Activated naive CD4-positive, alpha-beta T cell treated with Interleukin-2 at 50 U/mL for 16 hours (primary cell): ENCODE data around the gene CCDC142.

Source experiments
- DNase-seq: peaks from one replicate; pipeline ENCODE4 v3.0.0-alpha.2; 2020

Gene CCDC142

DNA sequence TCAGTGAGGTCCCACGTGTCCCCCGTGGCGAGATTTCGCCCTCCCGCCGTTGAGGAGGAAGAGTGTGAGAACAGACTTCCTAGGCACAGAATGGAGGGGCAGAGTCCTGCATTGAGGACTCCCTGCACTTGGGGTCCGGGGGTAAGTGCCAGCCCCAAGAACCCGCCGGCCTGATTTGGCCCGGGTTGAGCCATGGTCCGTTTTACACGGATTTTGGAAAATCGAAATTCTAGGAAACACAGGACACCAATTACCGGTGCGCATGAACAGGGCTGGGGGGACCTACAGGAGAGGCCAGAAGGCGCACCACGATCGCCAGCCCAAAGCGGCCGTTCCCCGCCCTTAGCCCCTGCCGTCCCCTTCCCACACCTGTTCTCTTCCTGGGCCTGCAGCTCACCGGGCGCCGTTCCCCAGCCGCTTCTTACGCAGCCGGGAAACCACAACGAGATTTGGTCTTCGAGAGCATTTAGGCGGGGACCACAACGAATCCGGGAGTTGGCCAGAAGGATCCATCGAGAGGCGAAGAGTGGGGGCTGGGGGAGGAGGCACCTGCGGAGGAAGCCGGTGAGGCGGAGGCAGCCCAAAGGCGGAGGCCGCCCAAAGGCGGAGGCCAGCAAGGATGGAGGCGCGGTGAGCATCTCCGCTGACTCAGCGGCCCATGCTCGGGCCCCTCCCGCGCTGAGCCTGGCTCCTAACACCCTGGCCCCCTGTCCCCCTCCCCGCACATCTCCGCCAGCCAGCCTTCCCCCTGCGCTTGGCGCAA is 31.0 kb upstream of the CCDC142 start:
- peak; percentile 36 for DNase-seq

DNA sequence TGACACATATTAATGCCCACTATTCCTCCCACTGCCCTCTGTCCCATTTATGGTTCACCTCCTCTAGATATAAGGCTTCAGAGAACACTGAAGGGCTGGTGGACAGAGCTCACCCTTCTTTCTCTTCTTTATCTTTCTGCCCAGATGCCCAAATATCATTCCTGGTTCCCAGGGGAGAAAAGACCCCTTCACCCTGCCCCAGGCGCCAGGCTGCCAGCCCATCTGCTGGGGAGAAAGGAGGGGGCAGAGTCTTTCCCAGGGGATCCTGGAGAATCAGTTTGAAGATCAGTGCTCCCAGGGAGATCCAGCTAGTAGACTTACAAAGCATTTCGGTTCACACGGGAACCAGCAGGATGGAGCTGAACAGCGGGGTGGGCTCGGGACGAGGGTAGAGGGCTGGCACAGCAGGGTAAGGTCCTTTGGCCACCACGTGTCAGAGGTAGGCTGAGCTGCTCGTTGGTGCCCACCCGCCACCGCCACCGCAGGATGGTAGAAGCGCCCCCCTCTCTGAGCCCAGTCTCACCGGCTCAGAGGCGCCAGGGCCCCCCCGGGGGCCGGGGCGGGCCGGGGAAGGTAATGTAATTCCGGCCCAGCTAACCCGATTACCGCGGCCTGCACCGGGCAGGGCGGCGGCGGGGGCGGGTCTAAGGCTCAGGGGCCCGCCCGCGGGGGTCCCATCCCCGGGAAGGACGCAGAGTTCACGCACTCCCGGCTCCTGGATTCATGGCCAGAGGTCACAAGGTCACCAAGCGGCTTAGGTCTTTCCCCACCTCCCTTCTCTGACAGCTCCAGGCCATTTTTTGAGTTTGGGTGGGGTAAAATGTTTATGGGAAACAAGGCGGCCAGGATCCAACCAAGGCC is 30.2 kb upstream of the CCDC142 start:
- DNase-seq = no peak

DNA sequence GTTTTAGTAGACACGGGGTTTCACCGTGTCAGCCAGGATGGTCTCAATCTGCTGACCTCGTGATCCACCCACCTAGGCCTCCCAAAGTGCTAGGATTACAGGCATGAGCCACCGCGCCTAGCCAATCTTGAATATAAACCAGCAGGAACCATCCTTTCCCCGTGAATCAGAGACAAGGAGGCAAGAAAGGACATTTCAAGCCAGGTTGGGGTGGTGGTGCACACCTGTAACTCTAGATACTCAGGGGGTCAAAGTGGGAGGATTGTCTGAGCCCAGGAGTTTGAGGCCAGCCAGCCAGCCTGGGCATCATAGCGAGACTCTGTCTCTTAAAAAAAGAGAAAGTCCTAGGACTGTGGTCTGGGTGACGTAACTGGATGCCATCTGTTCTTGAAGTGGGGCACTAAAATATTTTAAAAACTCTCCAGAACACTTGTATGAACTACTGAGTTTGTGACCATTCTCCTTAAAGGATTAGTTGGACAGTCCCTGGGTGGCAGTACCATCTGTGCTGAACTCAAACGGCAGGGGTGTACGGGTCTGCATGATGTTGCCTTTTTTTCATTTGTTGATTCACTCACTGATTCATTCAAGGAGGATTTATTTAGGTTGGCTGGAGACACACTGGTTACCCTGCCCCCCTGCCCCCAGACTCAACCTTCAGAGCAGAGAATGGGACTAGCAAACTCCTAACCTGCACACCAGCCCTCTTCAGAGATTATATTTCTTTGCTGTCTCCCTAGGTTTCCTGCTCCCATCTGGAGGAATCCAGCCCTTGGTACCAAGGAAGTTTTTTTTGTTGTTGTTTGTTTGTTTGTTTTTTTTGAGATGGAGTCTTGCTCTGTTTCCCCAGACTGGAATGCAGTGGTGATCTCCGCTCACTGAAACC is 28.5 kb upstream of the CCDC142 start:
- DNase-seq = no peak

DNA sequence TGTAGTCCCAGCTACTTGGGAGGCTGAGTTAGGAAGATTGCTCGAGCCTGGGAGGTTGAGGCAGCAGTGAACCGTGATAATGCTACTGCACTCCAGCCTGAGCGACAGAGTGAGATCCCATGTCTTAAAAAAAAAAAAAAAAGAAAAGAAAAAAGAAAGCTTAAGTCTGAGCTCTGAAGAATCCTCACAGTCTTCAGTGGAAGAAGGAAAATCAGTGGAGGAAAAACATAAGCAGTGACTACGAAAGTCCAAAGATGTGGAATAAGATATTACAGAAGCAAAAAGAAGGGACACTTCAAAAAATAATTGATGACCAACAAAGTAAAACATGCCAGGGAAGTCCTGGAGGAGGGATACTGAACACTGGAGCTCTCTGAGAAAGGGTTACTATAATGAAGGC is 27.5 kb upstream of the CCDC142 start:
- DNase-seq = no peak

DNA sequence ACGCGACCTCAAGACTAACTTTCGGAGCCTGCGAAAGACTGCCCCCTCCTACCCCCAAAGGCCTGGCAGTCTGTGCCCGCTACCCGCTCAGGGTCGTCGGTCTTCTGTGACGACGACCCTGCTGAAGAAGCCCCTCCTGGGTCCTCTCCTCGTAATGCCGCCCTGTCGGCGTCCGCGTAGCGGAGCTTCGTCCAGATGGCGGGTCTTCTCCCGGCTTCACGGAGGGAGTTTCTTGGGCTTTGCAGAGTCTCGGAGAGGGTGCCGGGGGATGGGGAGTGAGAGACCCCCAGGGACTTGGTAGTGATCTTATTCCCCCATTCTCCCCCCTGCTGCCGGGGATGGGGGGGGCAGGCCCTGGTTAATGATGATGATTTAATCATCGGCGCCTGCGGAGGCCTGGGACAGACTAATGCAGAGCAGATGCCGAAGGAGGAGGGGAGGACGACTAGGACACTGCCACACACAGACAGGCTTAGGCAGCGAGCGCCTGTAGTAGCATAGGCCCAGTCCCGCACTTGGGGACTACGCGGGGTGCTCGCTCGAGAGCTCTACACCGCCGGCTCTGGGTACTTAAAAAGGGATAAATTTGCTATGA is 25.2 kb upstream of the CCDC142 start:
- peak; percentile 18 for DNase-seq

DNA sequence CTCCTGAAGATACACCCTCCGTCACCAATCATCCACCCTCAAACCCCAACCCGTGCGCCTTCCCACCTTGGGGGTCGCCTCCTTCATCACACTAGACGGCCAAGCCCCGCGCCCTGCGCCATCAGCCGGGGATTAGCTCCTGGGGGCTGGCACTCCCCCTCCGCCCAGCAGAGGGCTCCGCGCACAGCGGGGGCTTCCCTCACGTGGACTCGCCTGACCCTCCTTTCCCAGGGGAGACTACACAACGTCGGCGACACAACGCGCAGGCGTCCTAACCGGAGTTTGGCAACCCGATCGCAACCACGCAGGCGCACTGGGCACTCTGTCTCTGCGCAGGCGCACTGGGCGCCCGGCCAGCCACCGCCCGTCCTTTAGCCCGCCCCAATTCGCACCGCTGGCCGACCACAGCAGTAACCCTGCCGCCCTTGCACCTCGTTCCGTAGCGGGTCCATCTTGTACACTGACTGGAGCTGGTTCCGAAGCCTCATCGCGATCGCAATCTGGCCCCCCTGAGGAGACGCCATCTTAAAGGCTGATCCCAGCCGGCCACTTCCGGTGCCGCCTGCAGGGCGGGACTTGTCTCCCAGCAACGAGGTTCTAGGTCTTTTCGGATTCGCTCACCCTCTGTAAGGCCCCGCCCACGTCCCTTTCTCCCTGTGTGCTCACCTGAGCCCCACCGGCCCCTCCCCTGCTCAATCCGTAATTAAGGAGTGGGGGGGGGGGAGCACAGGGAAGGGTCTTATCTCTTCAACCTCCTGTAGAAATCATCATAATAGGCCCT is 24.5 kb upstream of the CCDC142 start, which contains the start of gene PCGF1:
TSS of gene PCGF1 (minus strand) at position 551 of the 781 bp plus-strand sequence. CDS start at position 524, 27 bp downstream.
- DNase-seq = peak; percentile 99

DNA sequence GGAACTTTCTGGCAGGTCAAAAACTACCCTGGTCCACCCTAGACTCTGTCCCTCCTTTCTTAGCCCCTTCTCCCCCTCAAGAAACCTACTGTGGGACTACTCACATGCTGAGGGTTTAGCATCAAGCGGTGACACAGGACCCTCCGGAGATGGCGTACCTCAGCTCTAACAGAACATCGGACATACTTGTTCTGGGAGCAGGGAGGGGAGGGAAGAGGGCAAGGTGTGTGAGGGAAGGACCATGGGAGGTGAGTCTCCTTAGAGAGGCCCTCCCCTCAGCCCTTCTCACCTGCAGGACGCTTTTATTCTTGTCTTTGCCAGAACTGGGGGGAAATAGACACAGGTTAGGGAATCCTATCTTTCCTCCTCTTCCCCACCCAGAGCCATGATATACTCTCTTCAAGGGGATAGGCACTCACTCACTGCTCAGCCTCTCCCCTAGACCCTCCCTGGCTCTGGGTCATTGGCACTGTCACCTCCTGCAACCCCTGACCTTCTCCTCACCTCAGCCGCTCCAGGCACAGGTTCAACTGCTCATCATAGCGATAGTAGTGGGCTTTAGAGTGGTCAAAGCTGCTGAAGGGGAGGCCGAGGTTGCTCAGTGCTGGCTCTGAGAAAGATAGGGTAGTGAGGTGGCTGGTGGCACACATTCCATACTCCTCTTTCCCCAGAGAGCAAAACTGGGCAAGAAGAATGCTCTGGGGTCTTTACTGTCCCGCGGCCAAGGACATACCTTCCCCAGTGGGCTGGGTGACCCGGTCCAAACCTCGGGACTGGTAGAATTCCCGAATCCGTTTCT is 22.8 kb upstream of the CCDC142 start:
- no peak for DNase-seq

DNA sequence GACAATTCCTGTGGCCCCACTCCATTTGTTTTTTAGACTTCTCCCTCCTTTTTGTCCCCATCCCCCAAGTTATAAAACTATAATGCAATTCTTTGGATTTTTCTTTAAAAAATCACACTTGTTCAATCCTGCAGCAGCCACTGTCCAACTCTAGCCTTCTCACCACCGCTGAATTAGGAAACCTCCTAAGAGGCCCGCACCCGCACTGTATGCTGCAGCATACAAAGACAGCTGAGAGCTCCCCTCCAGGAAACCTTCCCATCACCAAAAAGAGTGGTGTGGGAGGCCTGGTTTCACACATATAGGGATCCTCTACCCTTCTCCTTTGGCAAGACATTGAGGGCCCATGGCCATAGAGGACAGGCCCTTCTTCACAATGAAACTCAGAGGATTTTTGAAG is 21.8 kb upstream of the CCDC142 start:
- DNase-seq = no peak

DNA sequence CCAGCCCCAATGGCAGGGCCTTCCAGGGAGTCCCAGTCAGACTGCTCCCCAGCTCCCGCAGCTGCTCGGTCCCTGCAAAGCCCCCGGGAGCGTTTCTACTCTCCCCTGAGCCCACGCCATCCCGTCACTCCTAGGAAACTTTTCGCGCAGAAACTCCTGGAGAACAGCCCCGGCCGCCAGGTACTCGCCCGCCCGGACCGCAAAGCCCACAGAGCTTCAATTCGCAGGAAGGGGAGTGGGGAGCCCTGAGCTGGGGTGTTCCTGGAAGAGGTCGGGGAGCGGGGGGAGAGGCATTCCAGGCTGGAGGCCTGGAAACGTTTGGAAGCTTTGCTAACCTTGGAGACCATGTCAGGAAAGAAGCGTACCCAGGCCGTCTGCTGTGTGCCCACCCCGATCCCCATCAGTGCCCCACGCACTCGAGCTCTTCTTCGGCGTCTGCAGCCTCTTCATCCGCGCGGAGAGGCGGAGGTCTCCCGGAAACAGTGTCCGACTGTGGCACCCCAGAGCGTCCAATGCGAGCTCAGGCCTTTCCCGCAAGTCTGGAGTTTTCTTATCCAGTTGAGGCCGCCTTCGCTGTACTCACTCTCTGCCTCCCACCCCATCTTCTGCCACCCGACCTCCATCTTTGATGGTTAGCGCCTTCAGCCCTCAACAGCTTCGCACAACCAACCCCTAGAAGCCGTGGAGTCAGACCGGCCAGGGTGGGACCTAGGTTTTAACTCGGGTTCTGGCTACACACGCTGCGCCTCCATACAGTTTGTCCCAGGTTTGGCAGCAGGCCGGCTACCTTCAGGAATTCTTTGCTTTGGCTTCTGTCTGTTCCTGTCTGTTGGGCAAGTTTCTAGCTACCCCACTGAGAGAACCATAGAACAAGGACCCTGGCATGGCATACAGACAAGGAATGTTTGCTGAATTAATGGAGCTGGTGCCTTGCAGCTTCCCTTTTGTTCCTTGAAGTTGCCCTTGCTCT is 21.0 kb upstream of the CCDC142 start:
- no peak for DNase-seq

DNA sequence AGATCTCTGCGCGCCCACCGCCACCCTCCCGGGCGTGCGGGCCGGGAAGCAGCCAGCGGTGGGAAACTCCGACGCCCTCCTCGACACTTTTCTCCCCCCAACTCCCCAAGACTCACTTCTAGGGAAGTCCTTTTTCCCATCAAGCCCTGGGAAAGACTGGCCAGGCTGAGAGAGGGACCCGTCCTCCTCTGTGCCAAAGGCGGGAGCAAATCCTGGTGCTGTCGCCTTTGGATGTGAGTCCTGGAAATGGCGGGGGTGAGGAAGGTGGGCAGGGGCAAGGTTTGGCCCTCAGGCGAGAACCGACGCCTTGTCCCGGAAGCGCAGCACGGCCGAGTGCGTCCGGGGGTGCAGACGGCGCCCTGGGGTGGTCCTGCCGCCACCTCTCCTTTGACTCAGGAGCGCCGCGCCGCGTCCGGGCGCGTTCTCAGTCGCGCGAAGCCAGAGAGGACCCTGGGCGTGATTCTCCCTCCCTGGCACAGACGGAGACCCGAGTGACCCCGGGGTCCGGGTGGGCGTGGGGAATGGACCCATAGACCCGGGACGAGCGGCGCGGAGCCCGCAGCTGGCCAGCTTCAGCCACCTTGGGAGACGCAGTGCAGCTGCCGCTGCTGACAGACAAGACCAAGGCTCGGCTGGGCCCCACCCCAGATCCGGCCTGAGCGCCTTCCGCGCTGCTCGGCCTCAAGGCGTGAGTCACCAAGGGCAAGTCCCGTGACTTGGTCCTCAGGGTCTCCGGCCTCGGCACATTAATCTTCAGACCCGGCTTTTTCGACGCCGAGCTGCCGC is 20.1 kb upstream of the CCDC142 start:
- peak; percentile 43 for DNase-seq

DNA sequence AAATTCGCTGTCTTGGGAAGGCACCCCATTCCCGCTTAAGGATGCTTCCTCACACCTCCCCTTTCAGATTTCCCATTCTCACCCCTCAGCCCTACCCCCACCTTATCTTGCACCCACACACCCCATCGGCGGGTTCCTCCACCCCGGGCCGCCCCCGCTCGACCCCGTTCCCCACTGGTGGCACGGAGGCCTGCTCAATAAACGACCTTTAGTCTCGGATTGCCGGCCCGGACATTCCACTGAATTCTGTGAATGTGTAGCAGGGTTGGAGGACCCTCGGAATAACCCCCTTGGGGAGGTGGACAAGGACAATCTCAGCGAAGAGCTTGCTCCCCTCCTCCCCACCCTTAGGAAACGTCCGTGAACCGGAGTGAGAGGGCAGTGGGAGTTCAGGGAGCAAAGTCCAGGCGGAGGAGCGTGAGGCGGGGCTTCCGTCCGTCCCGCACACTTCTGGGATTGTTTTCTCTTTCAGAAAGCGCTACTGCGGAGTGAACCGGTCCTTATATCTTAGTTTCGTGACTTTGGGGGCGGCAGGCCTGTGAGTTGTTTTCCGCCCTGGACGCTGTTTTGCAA is 19.4 kb upstream of the CCDC142 start:
- DNase-seq = no peak

DNA sequence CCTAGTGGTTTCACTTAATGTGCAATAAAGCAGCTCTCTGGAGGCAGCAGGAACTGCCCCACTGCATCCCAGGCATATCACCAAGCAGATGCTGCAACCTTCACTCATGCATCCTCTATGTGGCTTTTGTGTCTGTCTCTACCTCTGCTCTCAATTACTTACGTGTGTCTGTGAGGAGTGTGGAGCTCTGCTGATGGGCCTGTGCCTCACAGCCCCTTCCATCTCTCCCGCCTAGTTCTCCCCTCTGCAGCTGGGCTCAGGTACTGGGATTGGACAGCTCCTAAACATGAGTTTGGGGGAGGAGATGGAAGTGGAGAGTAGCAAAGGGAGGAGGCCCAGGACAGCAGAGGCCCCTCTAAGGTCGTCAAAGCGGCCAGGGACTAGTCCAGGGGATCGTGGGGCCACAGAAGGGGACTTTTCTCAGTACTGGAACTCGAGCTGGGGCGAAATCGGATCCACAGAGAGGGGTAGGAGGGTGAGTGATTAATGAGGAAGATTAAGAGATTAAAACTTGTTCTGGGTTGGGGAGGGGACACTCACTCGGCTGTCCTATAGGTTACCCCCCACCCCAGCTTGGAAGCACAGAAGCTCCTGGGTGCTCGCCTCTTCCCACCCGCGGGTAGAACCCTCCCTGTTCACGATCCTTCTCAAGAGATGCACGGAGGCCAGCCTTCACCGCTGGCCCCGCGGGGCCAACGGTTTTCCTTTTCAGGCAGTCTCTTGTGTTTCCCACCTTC is 18.7 kb upstream of the CCDC142 start:
- no peak for DNase-seq

DNA sequence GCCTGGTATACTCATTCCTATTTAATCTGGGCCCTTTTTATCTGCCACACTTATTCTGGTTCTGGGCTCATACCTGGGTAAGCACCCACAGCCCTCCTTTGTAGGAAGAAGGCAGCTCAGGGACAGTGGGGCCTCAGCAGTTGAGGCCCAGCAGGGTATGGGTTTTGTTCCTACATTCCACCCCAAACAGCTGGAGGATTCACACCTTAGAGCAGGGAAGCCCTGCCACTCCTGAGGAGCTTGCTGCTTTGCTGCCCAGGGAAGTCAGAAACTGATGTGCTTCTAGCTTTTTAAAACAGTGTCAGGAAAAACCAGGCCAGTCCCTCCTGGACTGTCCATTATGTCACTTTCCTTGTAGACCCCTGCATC is 17.8 kb upstream of the CCDC142 start:
- no peak for DNase-seq

DNA sequence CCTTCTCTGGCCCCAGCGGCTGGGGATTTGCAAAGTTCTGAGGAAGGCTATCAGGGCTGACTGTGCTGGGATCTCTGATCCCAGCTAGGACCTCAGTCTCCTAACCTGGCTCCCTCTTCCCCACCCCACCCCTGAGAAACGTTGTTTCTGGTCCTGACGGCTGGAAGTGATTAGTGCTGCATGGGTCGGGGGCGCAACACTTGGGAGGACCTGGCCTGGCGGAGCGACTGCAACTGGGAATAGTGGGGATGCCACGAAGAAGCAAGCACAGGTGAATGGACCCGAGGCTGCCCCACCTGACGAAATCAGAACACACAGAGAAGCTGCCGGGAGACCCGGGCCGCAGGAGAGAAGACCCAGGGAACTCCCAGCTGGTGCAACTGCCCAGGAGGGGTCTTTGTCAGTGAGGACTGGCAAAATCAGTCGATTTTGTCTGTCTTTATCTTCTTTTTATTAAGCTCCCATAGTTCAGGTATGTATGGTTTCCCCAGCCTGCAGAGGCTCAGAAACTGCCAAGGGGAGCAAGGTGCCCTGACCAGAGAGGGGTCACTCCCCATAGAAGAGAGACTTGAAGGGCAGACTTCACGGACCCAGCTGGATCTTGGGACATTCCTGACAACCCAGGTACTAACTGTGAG is 17.3 kb upstream of the CCDC142 start:
- no peak for DNase-seq

DNA sequence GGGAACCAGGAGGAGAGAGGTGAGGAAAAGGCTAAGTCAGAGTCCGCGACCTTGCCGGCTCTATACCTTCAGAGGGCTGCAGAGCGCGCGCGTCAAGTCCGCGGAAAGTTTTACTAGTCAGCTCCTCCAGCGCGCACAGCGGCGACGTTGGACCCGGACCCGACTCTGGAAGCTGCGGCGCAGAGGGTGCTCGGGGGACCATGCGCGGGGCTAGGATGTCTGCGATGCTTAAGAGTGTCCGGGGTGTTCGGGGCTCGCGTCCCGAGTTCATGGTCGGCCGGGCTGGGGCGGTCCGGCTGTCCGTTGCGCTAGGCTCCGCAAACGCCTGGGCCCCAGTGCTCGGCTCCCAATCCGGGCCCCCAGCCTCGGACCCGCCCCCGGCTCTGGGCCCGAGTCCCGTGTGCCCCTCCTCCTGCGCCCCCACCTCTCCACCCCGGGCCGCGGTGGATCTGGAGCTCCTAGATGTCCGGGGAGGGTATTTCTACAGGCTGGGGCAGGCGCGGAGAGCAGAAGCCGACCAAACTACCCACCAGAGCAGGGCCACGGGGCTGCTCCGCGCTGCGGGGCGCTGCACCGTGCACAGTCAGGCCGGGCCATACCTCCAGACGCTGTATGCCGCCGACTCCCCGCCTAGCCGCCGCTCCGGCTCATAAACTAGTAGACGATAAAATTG is 16.6 kb upstream of the CCDC142 start, which contains the start of gene LBX2:
TSS of gene LBX2 (minus strand) at position 337 of the 673 bp plus-strand sequence. CDS start at position 271, 66 bp downstream.
- peak; percentile 33 for DNase-seq

DNA sequence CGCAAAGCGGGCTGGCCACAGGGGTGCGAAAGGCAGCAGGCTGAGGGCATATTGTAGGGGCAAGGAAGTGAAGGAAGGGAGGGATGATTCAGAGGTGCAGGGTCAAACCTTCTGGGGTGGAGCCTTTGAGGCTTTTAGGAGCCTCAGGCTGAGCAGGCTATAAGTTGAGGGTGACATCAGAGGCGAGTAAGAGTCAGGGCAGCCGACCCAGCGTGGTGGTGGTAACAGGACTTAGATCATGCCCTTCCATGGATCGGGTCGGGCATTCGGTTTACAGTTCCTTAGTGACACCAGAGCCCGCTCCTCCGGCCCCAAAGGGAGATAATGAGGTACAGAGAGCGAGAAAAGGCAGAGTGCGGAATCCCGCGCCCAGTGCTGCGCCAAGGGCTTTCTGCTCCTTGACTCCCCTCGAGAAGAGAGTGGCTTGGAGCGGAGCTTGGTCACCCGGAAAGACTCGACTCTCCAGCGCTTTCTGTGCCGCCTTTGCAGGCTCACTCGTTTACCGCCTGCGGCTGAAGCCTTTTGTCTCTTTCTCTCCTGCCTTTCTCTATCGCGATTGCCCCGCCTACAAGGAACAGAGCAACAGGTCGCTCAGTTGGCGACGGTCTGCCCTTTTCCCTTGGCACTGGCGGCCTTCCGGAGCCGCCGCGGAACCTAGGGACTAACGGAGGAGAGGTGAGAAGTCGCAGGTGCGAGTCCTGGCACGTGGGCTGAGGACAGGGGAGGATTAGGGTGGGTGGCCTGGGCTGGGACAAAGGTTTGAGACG is 15.9 kb upstream of the CCDC142 start:
- no peak for DNase-seq
